Measurements from ENCODE around the gene SPATA6L. TPM values are rescaled to one million over a fixed set of nuclear protein-coding genes. Genes with fewer than 3 reads are reported as not detected.

Gene SPATA6L
- total and polyA plus RNA-seq, 10 of the 15 experiments (the other 5 are each of a cell fraction or from before 2014, with no cell fraction given) = 0.37 to 1.6 (median 0.91) TPM

GRCh38 chr9:4638968-4639367 lies 27.3 kb downstream of the SPATA6L start:
- no peak for FAIRE-seq
- CTCF ChIA-PET = interaction anchor here (0.7 to 2.0 kb wide), 5 partner anchors 34 to 326 kb away, joined by 3 to 12 read pairs (median 3); no protein-coding TSS in a partner anchor

More at GRCh38 chr9:4638968-4639367, 27.3 kb downstream of the SPATA6L start:
- H3K27me3 ChIP-seq (replicated peaks in 1 of 2; ENCODE audit: control insufficient read depth in 2 of 2, insufficient read depth in 2 of 2, low read length in 1 of 2) = no peaks in the 10 kb centered on the region
- no peak overlapping the region for H3K4me2 ChIP-seq (ENCODE audit: control insufficient read depth, insufficient read depth)
- H3K27ac ChIP-seq (ENCODE audit: control insufficient read depth, insufficient read depth) = no peak overlapping the region
- no peaks in the 10 kb centered on the region for H3K79me2 ChIP-seq (ENCODE audit: control insufficient read depth, insufficient read depth, low read length)
- no peak overlapping the region for H3K9ac ChIP-seq (ENCODE audit: control insufficient read depth, insufficient read depth, low read length)
- POLR2A ChIA-PET = no interaction called here
- intact Hi-C loops (cut with micrococcal nuclease; ENCODE audit: unreplicated experiment) (no loop called here), in situ Hi-C loops (cut with MboI) (no loop called here)
- no peaks in the 10 kb centered on the region for H4K20me1 ChIP-seq (ENCODE audit: control insufficient read depth, insufficient read depth)
- no peak overlapping the region for H3K4me3 ChIP-seq
- BruUV-seq (replicated peaks) = no TSS peak
- H3K4me1 ChIP-seq (ENCODE audit: control insufficient read depth, insufficient read depth, low read length) = no peaks in the 10 kb centered on the region
- ATAC-seq (no peak), DNase-seq (ENCODE audit: low read depth, low spot score) (no peak)
- H3K36me3 ChIP-seq (ENCODE audit: control insufficient read depth in 2 of 2, insufficient read depth in 2 of 2, low read length in 1 of 2) = no peaks in the 10 kb centered on the region
- H2AFZ ChIP-seq (ENCODE audit: control insufficient read depth, low read depth, low read length) = no peak overlapping the region
- no peaks in the 10 kb centered on the region for H3K9me3 ChIP-seq (replicated peaks; ENCODE audit: control insufficient read depth, insufficient read depth, low read length)
- TF ChIP-seq MTA3 (IDR thresholded peaks at IDR 0.05; ENCODE audit: borderline replicate concordance, low read length) = no peak
- TF ChIP-seq LARP7 (IDR thresholded peaks at IDR 0.05) = no peak
- TF ChIP-seq BHLHE40 (IDR thresholded peaks at IDR 0.05; ENCODE audit: borderline replicate concordance in 1 of 2, low read depth in 2 of 2, low read length in 1 of 2) = no peak
- TF ChIP-seq CBFB (IDR thresholded peaks at IDR 0.05; ENCODE audit: low read depth) = no peak
- no peak for TF ChIP-seq BCLAF1 (IDR thresholded peaks at IDR 0.05)
- SMC1A ChIA-PET (ENCODE audit: uncharacterized antibody, unreplicated experiment) = interaction anchor here (1.6 to 1.9 kb wide), 2 partner anchors 102 to 256 kb away, joined by 3 to 10 read pairs; partner anchors contain the start of gene AK3
- WGBS (ENCODE audit: insufficient coverage, insufficient replicate concordance, low lambda C conversion rate, missing lambda C conversion rate) = 61% methylated on average over 3 of the region's 3 CpGs
- RAD21 ChIA-PET (ENCODE audit: unreplicated experiment) = no interaction called here

All from GM12878 (cell line).